BE2C (cell line): ENCODE results near the gene TCEA3.

ENCODE experiments used
- DNase-seq: peaks from one replicate; pipeline ENCODE4 v3.0.0-alpha.2; 2020
- H3K27me3 ChIP-seq: fragments of 250-450 bp; sonication (Bioruptor Pico); 2 replicates; pipeline ENCODE4 v1.5.1; 2020; ENCODE audit warnings: mild to moderate bottlenecking
- H3K36me3 ChIP-seq: fragments of 250-450 bp; sonication (Bioruptor Pico); 2 replicates; pipeline ENCODE4 v1.5.1; 2020; ENCODE audit warnings: mild to moderate bottlenecking
- H3K4me1 ChIP-seq: fragments of 250-450 bp; sonication (Bioruptor Pico); 2 replicates; pipeline ENCODE4 v1.5.1; 2020
- H3K4me3 ChIP-seq: 2 replicates; pipeline ENCODE4 v1.5.1; 2011; ENCODE audit warnings: low read depth, low read length
- H3K9me3 ChIP-seq: fragments of 250-450 bp; sonication (Bioruptor Pico); 2 replicates; pipeline ENCODE4 v1.5.1; 2020
- CTCF ChIP-seq: IDR thresholded peaks from 2 replicates; pipeline ENCODE4 v1.5.1; 2012; ENCODE audit warnings: mild to moderate bottlenecking, low read depth, low read length

Gene TCEA3

DNA sequence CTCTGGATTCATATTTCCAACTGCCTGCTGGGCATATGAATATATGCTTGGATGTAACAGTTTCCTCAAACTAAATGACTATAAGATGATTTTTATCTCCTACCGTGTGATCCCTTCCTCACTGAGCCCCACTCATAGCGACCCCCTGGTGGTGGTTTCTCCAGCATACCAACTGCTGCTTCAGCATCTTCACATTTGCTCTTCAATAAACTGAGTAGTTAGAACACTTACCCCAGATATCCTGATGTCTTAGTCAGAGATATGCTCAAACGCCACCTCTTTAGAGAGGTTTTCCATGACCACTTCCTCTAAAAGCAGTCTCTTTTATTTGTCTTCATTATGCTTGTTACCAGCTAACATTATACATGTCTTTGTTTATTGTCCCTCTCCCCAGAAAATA is 70.3 kb downstream of the TCEA3 start:
- Histone ChIP-seq H3K9me3 (no peaks in the 10 kb centered on the region), H3K27me3 (no peaks in the 10 kb centered on the region), H3K36me3 (no peaks in the 10 kb centered on the region), H3K4me3 (no peak overlapping the region), H3K4me1 (no peaks in the 10 kb centered on the region)
- no peak for DNase-seq
- TF ChIP-seq CTCF = peak; percentile 25

DNA sequence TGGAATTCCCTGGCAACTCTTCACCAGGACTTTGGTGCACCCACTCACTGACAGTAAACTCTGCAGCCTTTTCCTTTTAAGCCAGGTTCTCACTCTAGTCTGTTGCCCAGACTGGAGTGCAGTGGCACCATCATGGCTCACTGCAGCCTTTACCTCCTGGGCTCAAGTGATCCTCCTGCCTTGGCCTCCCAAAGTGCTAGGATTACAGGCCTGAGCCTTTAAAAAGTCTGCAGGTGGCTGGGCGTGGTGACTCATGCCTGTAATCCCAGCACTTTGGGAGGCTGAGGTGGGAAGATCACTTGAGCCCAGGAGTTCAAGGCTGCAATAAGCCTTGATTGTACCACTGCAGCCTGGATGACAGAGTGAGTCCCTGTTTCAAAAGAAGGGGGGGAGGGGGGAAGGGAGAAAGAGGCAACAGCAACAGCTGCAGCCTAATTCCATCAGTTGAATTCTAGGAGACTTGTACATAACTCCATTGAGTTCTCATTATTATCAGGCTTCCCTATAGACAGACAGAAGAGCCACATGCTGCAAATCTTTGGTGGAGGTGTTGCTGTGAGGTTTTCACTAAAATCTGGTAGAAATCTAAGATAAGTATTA is 72.4 kb downstream of the TCEA3 start:
- Histone ChIP-seq H3K4me3 (no peak overlapping the region), H3K36me3 (no peaks in the 10 kb centered on the region), H3K9me3 (no peaks in the 10 kb centered on the region), H3K27me3 (no peaks in the 10 kb centered on the region), H3K4me1 (no peaks in the 10 kb centered on the region)
- DNase-seq = no peak
- TF ChIP-seq CTCF = no peak

DNA sequence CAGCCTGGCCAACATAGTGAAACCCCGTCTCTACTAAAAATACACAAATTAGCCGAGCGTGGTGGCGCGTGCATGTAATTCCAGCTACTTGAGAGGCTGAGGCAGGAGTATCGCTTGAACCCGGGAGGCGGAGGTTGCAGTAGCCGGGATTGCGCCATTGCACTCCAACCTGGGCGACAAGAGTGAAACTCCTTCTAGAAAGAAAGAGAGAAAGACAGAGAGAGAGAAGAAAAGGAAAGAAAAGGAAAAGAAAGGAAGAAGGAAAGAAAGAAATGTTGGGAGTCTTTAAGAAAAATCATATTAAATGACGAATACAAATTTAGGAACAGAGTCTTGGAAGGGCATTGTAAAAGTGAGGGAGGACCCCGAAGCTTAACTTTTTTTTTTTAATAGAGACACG is 78.6 kb downstream of the TCEA3 start:
- TF ChIP-seq CTCF = no peak
- Histone ChIP-seq H3K27me3 (no peaks in the 10 kb centered on the region), H3K4me1 (no peaks in the 10 kb centered on the region), H3K36me3 (no peaks in the 10 kb centered on the region), H3K4me3 (no peak overlapping the region), H3K9me3 (no peaks in the 10 kb centered on the region)
- DNase-seq = no peak

GRCh38 chr1:23344987-23345472 is 79.5 kb downstream of the TCEA3 start:
- DNase-seq = peak; percentile 45
- peaks cover 3% of the 10 kb centered on the region; the same call in 1 of the 2 replicates for H3K36me3 ChIP-seq
- peak overlapping the region; percentile 68 for H3K4me3 ChIP-seq
- no peaks in the 10 kb centered on the region for H3K9me3 ChIP-seq
- no peaks in the 10 kb centered on the region for H3K4me1 ChIP-seq
- H3K27me3 ChIP-seq = no peaks in the 10 kb centered on the region
- TF ChIP-seq CTCF = no peak

DNA sequence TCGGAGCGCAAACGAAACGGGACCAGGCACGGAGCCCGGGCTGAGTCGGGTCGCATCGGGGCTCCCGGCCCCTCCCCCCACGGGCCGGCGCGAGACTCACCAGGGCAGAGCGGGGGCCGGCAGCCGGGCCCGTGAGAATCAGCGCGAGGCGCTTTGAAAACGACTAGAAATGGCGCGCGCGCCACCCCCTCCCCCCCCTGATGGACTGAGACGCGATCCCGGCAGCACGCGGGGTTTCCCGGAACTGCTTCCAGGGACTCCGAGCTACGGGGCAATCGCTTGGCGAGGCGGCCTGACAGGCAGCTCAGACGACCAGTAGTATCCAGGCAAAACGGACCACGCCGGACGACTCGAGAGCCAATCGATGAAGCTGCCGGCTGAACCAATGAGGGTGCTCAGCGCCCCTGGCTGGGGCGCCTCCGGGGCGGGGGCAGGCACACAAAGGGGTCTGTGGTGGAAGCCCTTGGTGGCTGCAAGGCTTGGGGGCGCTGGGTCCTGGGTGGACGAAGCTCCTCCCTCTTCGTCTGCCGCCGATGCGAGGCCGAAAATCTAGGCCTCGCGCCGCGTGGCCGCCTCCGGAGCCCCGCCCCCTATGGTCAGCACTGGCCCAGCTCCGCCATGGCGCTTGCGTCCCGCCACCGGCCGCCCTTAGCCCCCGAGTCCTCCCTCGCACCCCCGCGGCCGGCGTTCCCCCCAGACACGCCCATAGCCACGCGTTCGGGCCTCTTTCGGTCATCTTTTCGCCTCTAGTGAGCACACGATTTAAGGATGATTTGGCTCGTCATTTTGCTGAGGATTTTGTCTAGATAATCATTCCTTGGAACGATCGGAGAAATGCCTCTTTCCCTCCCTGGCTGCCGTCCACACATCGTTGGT is 80.2 kb downstream of the TCEA3 start, which contains the start of gene HNRNPR:
HNRNPR (minus strand) TSS at position 174 of the 876 bp plus-strand sequence. CDS start 3,276 bp downstream, outside the sequence.
- peak within 1 kb of the TSS; percentile 69 for H3K4me3 ChIP-seq
- no peaks in the 10 kb centered on the region for H3K4me1 ChIP-seq
- peak; percentile 98 for DNase-seq
- peaks cover 3% of the 10 kb centered on the region; the same call in 1 of the 2 replicates for H3K36me3 ChIP-seq
- TF ChIP-seq CTCF = no peak
- no peaks in the 10 kb centered on the region for H3K27me3 ChIP-seq
- H3K9me3 ChIP-seq = no peaks in the 10 kb centered on the region
